ENCODE data around the gene AGAP1.
"Not testable (repeated sequence)": the region's sequence is repeated elsewhere in the genome, so short reads cannot be mapped to it uniquely, and the experiment has no call there.

The AGAP1 gene

DNA sequence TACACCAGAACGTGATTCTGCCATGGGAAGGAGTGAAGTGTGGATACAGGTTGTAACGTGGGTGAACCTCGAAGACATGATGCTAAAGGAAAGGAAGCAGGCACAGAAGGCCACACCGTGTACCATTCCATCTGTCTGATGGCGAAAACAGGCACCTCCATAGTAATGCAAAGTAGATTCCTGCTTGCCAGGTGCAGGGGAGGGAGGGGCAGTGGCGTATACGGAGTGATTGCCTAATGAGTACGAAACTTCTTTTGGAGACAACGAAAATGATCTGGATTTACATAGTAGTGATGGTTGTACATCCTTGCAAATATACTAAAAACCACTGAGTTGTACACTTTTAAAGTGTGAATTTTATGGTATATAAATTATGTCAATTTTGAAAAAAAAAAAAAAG lies 567.7 kb downstream of the AGAP1 start:
- ChIA-PET POLR2A (no interaction called here), CTCF (no interaction called here)
- no peak for DNase-seq (ENCODE audit: extremely low spot score)
- TF ChIP-seq, protein P1, sequence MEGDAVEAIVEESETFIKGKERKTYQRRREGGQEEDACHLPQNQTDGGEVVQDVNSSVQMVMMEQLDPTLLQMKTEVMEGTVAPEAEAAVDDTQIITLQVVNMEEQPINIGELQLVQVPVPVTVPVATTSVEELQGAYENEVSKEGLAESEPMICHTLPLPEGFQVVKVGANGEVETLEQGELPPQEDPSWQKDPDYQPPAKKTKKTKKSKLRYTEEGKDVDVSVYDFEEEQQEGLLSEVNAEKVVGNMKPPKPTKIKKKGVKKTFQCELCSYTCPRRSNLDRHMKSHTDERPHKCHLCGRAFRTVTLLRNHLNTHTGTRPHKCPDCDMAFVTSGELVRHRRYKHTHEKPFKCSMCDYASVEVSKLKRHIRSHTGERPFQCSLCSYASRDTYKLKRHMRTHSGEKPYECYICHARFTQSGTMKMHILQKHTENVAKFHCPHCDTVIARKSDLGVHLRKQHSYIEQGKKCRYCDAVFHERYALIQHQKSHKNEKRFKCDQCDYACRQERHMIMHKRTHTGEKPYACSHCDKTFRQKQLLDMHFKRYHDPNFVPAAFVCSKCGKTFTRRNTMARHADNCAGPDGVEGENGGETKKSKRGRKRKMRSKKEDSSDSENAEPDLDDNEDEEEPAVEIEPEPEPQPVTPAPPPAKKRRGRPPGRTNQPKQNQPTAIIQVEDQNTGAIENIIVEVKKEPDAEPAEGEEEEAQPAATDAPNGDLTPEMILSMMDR (IDR thresholded peaks at IDR 0.05; ENCODE audit: control extremely low read depth, extremely low read depth, low read depth, missing control alignments), result no peak

DNA sequence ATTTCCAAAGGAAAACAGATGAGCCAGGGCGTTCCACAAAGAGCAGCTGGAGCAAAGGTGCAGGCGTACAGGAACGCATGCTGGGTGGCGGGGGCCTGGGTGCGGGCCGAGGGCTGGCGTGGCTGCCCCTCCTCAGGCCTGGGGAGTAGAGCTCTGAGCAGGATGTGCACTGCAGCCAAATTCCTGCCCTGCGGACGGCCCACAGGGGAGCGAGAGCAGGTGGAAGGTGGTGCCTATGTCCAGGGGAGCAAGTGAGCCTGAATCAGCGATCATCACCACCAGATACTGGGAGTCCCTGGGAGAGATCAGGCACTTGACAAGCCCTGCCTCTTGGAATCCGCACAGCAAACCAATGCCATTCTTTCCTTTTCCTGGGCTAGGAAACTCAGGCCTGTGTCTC lies 568.1 kb downstream of the AGAP1 start:
- TF ChIP-seq, protein P1 (IDR thresholded peaks at IDR 0.05; ENCODE audit: control extremely low read depth, extremely low read depth, low read depth, missing control alignments), result no peak
- POLR2A ChIA-PET, result no interaction called here

DNA sequence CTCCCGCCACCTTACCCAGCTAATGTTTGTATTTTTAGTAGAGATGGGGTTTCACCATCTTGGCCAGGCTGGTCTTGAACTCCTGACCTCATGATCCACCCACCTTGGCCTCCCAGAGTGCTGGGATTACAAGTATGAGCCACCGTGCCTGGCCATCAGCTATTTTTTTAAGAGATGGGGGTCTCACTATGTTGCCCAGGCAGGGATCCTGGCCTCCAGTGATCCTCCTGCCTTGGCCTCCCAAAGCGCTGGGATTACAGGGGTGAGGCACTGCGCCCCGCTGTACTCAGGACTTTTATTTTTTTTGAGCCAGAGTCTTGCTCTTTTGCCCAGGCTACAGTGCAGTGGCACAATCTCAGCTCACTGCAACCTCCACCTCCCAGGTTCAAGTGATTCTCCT lies 569.0 kb downstream of the AGAP1 start:
- DNase-seq (ENCODE audit: extremely low spot score); CTCF ChIA-PET; POLR2A ChIA-PET: not testable (repeated sequence)

More for the DNA sequence above, 568.1 kb downstream of the AGAP1 start:
- CTCF ChIA-PET, result no interaction called here
- DNase-seq (ENCODE audit: extremely low spot score), result no peak

DNA sequence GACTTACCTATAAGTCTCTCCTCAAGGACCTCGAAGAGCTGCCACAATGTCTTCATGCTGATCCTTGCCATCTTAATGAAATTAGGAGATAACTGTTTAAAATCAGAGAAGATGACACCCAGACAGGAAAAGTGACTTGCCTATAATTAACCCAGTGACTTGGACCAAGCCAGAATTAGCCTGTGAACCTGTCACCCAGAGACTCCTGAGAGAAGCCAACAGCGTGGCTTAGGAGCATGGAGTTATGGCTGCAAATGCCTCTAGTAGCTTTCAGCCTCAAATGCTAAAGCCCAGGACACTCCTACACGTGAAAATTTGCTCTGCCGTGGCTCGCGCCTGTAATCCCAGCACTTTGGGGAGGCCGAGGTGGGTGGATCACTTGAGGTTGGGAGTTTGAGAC lies 570.2 kb downstream of the AGAP1 start:
- ChIA-PET CTCF (no interaction called here), POLR2A (no interaction called here)
- TF ChIP-seq, protein P1 (IDR thresholded peaks at IDR 0.05; ENCODE audit: control extremely low read depth, extremely low read depth, low read depth, missing control alignments), result no peak
- no peak for DNase-seq (ENCODE audit: extremely low spot score)

DNA sequence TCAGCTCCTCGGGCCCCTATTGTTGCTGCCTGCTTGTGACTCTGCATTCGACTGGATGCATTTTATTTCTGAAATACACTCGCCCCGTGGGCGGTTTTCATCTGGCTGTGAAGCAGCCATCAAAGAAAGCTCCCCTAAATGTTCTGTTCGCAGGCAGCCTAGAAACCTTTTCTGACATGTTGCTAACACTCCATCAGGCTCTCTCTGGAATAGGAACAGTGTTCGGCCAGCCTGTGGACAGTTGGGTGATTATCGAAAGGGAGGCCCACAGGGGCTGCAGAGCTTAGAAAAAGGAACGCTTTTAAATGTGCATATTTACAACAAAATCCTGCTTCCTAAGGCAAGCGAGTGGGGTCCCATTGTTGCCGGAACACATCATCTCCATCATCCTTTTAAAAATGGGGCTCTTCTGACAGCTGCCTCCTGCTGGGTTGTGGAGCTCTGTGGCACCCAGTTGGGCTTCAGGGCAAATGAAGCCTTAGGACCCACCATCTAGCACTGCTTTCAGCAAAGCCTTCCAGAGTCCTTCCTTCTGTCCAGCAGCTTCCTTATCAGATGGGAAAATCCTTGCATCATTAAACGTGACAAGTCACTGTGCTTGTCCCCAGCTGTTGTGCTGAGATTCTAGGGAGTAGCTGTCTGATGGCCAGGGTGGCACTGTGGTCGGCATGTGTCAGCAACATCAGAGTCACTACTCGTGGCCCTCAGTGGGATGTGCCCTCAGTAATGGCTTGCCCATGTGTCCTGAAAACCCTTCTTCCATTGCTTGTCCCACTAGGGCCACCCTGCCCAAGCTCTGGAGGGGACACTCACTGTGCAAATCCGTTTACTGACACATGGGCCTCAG lies 571.7 kb downstream of the AGAP1 start:
- no peak for DNase-seq (ENCODE audit: extremely low spot score)
- POLR2A ChIA-PET, result no interaction called here
- TF ChIP-seq, protein P1 (IDR thresholded peaks at IDR 0.05; ENCODE audit: control extremely low read depth, extremely low read depth, low read depth, missing control alignments), result no peak
- CTCF ChIA-PET, result no interaction called here

DNA sequence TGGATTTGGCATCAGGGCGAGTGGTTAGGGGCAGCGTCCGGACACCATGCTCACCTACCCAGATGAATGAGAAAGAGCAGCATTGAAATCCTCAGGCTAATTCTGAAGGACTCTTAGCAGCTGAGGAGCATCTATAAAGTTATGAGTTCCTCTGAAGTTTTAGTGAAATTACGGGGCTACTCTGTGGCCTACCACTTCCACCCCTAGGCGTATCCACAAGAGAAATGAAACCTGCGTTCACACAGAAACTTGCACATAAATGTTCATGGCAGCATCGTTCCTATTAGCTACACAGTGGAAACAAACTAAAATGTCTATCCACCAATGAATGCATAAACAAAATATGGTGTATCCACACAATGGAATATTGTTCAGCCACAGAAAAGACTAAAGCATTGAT lies 576.4 kb downstream of the AGAP1 start:
- POLR2A ChIA-PET, result no interaction called here
- TF ChIP-seq, protein P1 (IDR thresholded peaks at IDR 0.05; ENCODE audit: control extremely low read depth, extremely low read depth, low read depth, missing control alignments), result no peak
- DNase-seq (ENCODE audit: extremely low spot score), result no peak
- CTCF ChIA-PET, result no interaction called here

DNA sequence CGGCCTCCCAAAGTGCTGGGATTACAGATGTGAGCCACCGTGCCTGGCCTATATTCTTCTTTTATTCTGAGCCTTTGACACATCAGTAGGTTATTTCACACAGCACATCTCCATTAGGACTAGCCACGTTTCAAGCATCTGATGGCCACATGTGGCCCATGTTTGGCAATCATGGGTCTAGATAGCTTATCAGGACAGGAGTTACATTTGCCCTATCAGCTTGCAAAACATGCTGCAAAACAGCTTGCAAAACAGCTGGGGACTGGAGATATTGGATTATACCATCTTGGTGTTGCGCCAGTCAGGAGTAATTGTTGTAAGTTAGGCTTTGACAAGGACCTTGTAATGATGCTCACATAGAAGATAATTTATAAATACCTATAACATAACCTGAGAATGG lies 579.4 kb downstream of the AGAP1 start:
- DNase-seq (ENCODE audit: extremely low spot score), result no peak
- TF ChIP-seq, protein P1 (IDR thresholded peaks at IDR 0.05; ENCODE audit: control extremely low read depth, extremely low read depth, low read depth, missing control alignments), result no peak
- ChIA-PET POLR2A (no interaction called here), CTCF (no interaction called here)

Data from GM10248 (cell line).